ENCODE data around the gene HRH1.
"Not testable (repeated sequence)": the region's sequence is repeated elsewhere in the genome, so short reads cannot be mapped to it uniquely, and the experiment has no call there.

HRH1 gene

GRCh38 chr3:11205881-11206280 lies 51.6 kb downstream of the HRH1 start:
- TF ChIP-seq CTCF (IDR thresholded peaks at IDR 0.05; ENCODE audit: low read depth, low read length, missing control alignments) = peak; percentile 11
- DNase-seq (ENCODE audit: low read depth); H3K4me3 ChIP-seq (ENCODE audit: low read depth, low read length): not testable (repeated sequence)

- TF ChIP-seq CTCF (IDR thresholded peaks at IDR 0.05; ENCODE audit: low read depth, low read length, missing control alignments) = no peak
- no peak overlapping the region for H3K4me3 ChIP-seq (ENCODE audit: low read depth, low read length)
- no peak for DNase-seq (ENCODE audit: low read depth)
Observed at GRCh38 chr3:11206316-11206715, 52.0 kb downstream of the HRH1 start.

GRCh38 chr3:11206953-11207352 lies 52.7 kb downstream of the HRH1 start:
- H3K4me3 ChIP-seq (ENCODE audit: low read depth, low read length) = no peak overlapping the region
- no peak for DNase-seq (ENCODE audit: low read depth)

GRCh38 chr3:11211531-11212298 lies 57.4 kb downstream of the HRH1 start:
- no peak for DNase-seq (ENCODE audit: low read depth)
- H3K4me3 ChIP-seq (ENCODE audit: low read depth, low read length) = no peak overlapping the region
- no peak for TF ChIP-seq CTCF (IDR thresholded peaks at IDR 0.05; ENCODE audit: low read depth, low read length, missing control alignments)

More at GRCh38 chr3:11206953-11207352, 52.7 kb downstream of the HRH1 start:
- no peak for TF ChIP-seq CTCF (IDR thresholded peaks at IDR 0.05; ENCODE audit: low read depth, low read length, missing control alignments)

GRCh38 chr3:11212299-11212608 lies 58.0 kb downstream of the HRH1 start:
- TF ChIP-seq CTCF (IDR thresholded peaks at IDR 0.05; ENCODE audit: low read depth, low read length, missing control alignments) = no peak
- DNase-seq (ENCODE audit: low read depth) = no peak
- H3K4me3 ChIP-seq (ENCODE audit: low read depth, low read length) = no peak overlapping the region

- no peak for DNase-seq (ENCODE audit: low read depth)
- no peak overlapping the region for H3K4me3 ChIP-seq (ENCODE audit: low read depth, low read length)
- TF ChIP-seq CTCF (IDR thresholded peaks at IDR 0.05; ENCODE audit: low read depth, low read length, missing control alignments) = no peak
Observed at GRCh38 chr3:11212784-11213183, 58.5 kb downstream of the HRH1 start.

GRCh38 chr3:11213810-11214450 lies 59.6 kb downstream of the HRH1 start:
- no peak for TF ChIP-seq CTCF (IDR thresholded peaks at IDR 0.05; ENCODE audit: low read depth, low read length, missing control alignments)
- DNase-seq (ENCODE audit: low read depth) = no peak
- no peak overlapping the region for H3K4me3 ChIP-seq (ENCODE audit: low read depth, low read length)

Measured in GM12864 (cell line).